Activated CD8-positive, alpha-beta T cell treated with anti-CD3 and anti-CD28 coated beads, Interleukin-2, amount 10 ng/mL, durations not matched to agents 7 days and 5 days (primary cell): ENCODE data around the gene STAB1. TPM values are rescaled to one million over a fixed set of nuclear protein-coding genes. Genes with fewer than 3 reads are reported as not detected.

ENCODE experiments used
- ATAC-seq: fragments of 150-1000 bp; cut with Tn5 transposase; one replicate; pipeline ENCODE4 v1.10.0; 2021; ENCODE audit warnings: moderate library complexity
- CTCF ChIA-PET: fragments of 350-600 bp; sonication (Branson Sonifier 250); formaldehyde crosslinking; loops from one replicate; lab custom pipeline; 2021; ENCODE audit warnings: antibody characterized with exemption; lab: Charles Lee
- POLR2A ChIA-PET: fragments of 350-600 bp; sonication (Branson Sonifier 250); formaldehyde crosslinking; loops from one replicate; lab custom pipeline; 2021; ENCODE audit warnings: antibody characterized with exemption; lab: Charles Lee
- DNase-seq: peaks from one replicate; pipeline ENCODE4 v3.0.0-alpha.2; 2020
- H3K27ac Mint-ChIP-seq: one replicate; pipeline ENCODE4 v1.8.0; 2021; ENCODE audit warnings: mild to moderate bottlenecking, mixed read lengths
- H3K27me3 Mint-ChIP-seq: one replicate; pipeline ENCODE4 v1.8.0; 2021; ENCODE audit warnings: low read depth, mixed read lengths
- H3K36me3 Mint-ChIP-seq: one replicate; pipeline ENCODE4 v1.8.0; 2021; ENCODE audit warnings: low read depth, mixed read lengths
- H3K4me1 Mint-ChIP-seq: one replicate; pipeline ENCODE4 v1.8.0; 2021; ENCODE audit warnings: low read depth, mixed read lengths
- H3K4me3 Mint-ChIP-seq: one replicate; pipeline ENCODE4 v1.8.0; 2021; ENCODE audit warnings: mild to moderate bottlenecking, mixed read lengths
- H3K9me3 Mint-ChIP-seq: one replicate; pipeline ENCODE4 v1.8.0; 2022; ENCODE audit warnings: mixed read lengths; ENCODE audit not compliant: insufficient read depth
- total RNA-seq, 2 experiments: library from RNA; stranded (reverse); gene quantifications; one replicate each; pipeline ENCODE4 v1.2.3, GENCODE V29; 2021

STAB1 gene
- total RNA-seq, 2 experiments from 2014 or later = 0.05 TPM; not detected in 1

DNA sequence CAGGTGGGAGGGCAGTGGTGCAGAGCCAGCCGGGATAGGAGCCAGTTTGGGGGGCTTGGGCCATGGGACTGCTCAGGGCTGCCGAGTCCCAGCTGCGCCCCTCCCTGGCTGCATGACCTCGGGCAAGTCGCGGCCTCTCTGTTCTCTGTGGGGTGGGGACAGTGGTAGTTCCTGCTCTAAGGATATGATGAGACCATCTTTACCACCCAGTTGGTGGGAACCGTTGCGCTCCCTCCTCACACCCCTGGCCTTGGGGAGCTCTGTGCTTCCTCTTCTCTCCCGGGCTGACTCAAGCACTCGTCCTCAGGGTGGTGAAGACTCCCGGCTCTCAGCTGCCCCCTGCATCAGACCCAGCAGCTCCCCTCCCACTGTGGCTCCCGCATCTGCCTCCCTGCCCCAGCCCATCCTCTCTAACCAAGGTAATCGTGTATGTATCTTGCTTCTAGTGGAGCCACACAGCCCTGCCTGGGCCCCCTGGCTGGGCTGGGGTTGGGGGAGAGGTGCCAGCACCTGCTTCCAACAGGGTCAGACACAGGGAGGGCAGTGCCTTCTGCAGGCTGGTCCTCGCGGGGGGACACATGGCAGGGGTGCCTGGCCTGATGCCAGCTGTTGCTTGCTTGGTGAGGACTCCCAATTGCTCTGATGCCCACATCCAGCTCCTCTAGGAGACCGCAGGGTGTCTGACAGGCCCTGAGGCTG lies 15.1 kb upstream of the STAB1 start:
- H3K4me3 Mint-ChIP-seq = no peak overlapping the region
- H3K27ac Mint-ChIP-seq = no peak overlapping the region
- H3K4me1 Mint-ChIP-seq = no peaks in the 10 kb centered on the region
- no peak for DNase-seq
- H3K27me3 Mint-ChIP-seq = no peaks in the 10 kb centered on the region
- no peak for ATAC-seq
- no peaks in the 10 kb centered on the region for H3K9me3 Mint-ChIP-seq
- CTCF ChIA-PET = no interaction called here
- POLR2A ChIA-PET = interaction anchor here (0.8 kb wide), 1 partner anchor 15 kb away, joined by 4 read pairs; the partner anchor contains the start of gene STAB1
- peaks cover 42% of the 10 kb centered on the region for H3K36me3 Mint-ChIP-seq

DNA sequence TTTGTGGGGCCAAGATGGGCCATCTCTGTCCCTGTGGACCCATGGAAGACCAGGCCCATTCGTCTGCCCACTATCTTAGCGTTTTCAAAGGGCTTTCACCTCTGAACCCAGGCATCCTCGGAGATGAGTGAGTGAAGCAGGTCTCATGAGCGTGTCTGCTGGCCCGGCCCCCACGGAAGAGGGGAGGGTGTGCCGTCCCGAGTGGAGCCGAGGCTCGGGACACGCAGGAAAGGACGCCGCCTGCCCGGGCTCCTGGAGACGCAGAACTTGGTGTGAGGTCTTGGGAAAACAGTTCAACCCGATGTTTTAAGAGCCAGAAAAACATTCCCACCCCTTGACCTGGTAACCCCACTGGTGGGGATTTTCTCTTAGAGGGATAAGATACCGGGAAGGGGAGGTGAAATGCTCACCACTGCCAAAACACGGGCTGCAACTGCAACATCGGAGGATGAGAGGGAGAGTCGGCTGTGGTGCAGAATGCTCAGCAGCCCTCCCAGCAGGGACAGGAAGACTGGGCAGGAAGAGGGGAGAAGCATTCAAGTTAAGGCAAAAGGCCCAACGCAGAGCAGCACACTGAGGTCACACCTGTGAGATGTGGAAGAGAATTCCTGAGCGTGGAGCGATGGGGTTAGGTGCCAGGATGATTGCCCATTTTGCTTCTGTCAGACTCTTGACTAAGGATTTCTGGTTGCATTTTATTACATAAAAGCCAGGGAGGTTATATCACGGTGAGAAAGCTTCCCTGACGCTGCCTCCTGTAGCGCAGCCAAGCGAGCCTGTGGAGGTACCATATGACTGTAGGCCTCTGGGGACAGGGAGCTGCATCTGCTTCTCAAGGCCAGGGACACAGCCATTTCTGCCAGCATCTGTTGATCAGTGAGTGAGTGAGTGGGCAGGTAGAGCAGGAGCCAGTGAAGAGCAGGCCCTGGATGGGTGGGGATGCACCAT lies 14.1 kb upstream of the STAB1 start:
- DNase-seq (no peak), ATAC-seq (no peak)
- ChIA-PET POLR2A (no interaction called here), CTCF (no interaction called here)
- Mint-ChIP-seq H3K9me3 (no peaks in the 10 kb centered on the region), H3K36me3 (peaks cover 37% of the 10 kb centered on the region), H3K27me3 (no peaks in the 10 kb centered on the region), H3K4me1 (no peaks in the 10 kb centered on the region), H3K27ac (peak overlapping the region; percentile 37), H3K4me3 (no peak overlapping the region)

GRCh38 chr3:52481819-52482521 lies 13.2 kb upstream of the STAB1 start:
- ATAC-seq (no peak), DNase-seq (no peak)
- H3K9me3 Mint-ChIP-seq = no peaks in the 10 kb centered on the region
- no peaks in the 10 kb centered on the region for H3K4me1 Mint-ChIP-seq
- ChIA-PET CTCF (interaction anchor here (0.8 to 1.8 kb wide), 3 partner anchors 8 to 34 kb away, joined by 3 to 5 read pairs (median 3); no protein-coding TSS in a partner anchor), POLR2A (interaction anchor here (0.6 kb wide), 1 partner anchor 12 kb away, joined by 3 read pairs; no protein-coding TSS in a partner anchor)
- no peak overlapping the region for H3K4me3 Mint-ChIP-seq
- H3K27ac Mint-ChIP-seq = no peak overlapping the region
- H3K36me3 Mint-ChIP-seq = peaks cover 32% of the 10 kb centered on the region
- H3K27me3 Mint-ChIP-seq = no peaks in the 10 kb centered on the region

- Mint-ChIP-seq H3K27me3 (no peaks in the 10 kb centered on the region), H3K36me3 (peaks cover 36% of the 10 kb centered on the region), H3K4me3 (no peak overlapping the region), H3K4me1 (no peaks in the 10 kb centered on the region), H3K9me3 (no peaks in the 10 kb centered on the region), H3K27ac (no peak overlapping the region)
- ATAC-seq (no peak), DNase-seq (no peak)
- ChIA-PET POLR2A (no interaction called here), CTCF (interaction anchor here (0.6 to 1.8 kb wide), 2 partner anchors 11 to 12 kb away, joined by 3 to 5 read pairs; partner anchors contain the start of gene STAB1)
These were observed 12.1 kb upstream of the STAB1 start for GRCh38 chr3:52483081-52483480.

DNA sequence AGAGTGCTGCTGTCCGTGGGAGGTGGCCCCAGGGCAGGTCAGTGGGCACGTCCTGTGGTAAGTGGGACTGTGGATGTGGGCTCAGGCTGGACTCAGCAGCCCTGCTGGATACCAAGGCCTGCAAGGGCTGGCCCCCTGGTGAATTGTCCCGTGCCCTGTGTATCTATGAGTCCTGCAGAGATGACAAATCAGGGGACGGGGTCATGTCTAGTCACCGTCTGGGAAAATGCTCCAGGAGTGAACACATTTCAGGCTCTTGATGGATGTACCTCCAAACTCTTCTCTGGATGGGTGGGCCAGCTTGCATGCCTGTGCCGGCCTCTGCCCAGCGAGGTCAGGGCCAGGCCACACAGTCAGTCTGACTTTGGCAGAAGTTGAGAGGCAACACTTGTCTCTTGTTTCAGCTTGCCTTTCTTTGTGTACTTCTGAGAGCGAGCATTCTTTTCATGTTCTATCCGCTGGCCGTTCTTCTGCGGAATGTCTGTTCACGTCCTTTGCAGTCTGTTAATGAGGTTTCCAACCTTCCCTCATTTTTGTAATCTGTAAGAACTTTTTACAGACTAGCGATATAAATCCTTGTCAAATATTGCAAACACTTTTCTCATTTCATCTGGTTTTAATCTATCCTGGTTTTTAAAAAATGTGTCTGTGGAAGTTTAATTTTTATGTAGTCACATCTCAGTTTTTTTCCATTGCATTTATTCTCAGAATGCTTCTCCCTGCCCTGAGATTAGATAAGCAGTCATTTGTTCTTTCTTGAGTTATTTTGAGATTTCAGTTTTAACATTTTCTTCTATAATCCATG lies 11.4 kb upstream of the STAB1 start:
- no peaks in the 10 kb centered on the region for H3K27me3 Mint-ChIP-seq
- no peak overlapping the region for H3K27ac Mint-ChIP-seq
- ATAC-seq (no peak), DNase-seq (no peak)
- no peak overlapping the region for H3K4me3 Mint-ChIP-seq
- ChIA-PET CTCF (interaction anchor here (1.8 kb wide), 1 partner anchor 12 kb away, joined by 5 read pairs; no protein-coding TSS in a partner anchor), POLR2A (no interaction called here)
- no peaks in the 10 kb centered on the region for H3K4me1 Mint-ChIP-seq
- H3K9me3 Mint-ChIP-seq = no peaks in the 10 kb centered on the region
- H3K36me3 Mint-ChIP-seq = peaks cover 35% of the 10 kb centered on the region

GRCh38 chr3:52484680-52485461 lies 10.3 kb upstream of the STAB1 start:
- ChIA-PET POLR2A (no interaction called here), CTCF (no interaction called here)
- Mint-ChIP-seq H3K4me1 (no peaks in the 10 kb centered on the region), H3K4me3 (no peak overlapping the region), H3K27me3 (no peaks in the 10 kb centered on the region), H3K36me3 (peaks cover 26% of the 10 kb centered on the region), H3K9me3 (no peaks in the 10 kb centered on the region), H3K27ac (no peak overlapping the region)
- DNase-seq (no peak), ATAC-seq (no peak)

GRCh38 chr3:52487050-52487787 lies 7.9 kb upstream of the STAB1 start:
- H3K4me3 Mint-ChIP-seq = no peak overlapping the region
- DNase-seq (no peak), ATAC-seq (no peak)
- H3K4me1 Mint-ChIP-seq = no peaks in the 10 kb centered on the region
- H3K9me3 Mint-ChIP-seq = no peaks in the 10 kb centered on the region
- H3K36me3 Mint-ChIP-seq = peaks cover 18% of the 10 kb centered on the region
- POLR2A ChIA-PET = no interaction called here
- no peaks in the 10 kb centered on the region for H3K27me3 Mint-ChIP-seq
- no peak overlapping the region for H3K27ac Mint-ChIP-seq
- CTCF ChIA-PET = no interaction called here

GRCh38 chr3:52487788-52488691 lies 7.1 kb upstream of the STAB1 start:
- DNase-seq (no peak), ATAC-seq (no peak)
- H3K9me3 Mint-ChIP-seq = no peaks in the 10 kb centered on the region
- no peaks in the 10 kb centered on the region for H3K27me3 Mint-ChIP-seq
- H3K4me1 Mint-ChIP-seq = no peaks in the 10 kb centered on the region
- H3K27ac Mint-ChIP-seq = no peak overlapping the region
- ChIA-PET CTCF (interaction anchor here (1.5 kb wide), 1 partner anchor 42 kb away, joined by 5 read pairs; no protein-coding TSS in a partner anchor), POLR2A (interaction anchor here (0.8 kb wide), 1 partner anchor 10 kb away, joined by 3 read pairs; no protein-coding TSS in a partner anchor)
- H3K36me3 Mint-ChIP-seq = peaks cover 25% of the 10 kb centered on the region
- H3K4me3 Mint-ChIP-seq = no peak overlapping the region

GRCh38 chr3:52488746-52489145 lies 6.4 kb upstream of the STAB1 start:
- no peak for DNase-seq
- Mint-ChIP-seq H3K27ac (no peak overlapping the region), H3K27me3 (no peaks in the 10 kb centered on the region), H3K36me3 (peaks cover 25% of the 10 kb centered on the region), H3K4me1 (no peaks in the 10 kb centered on the region), H3K4me3 (no peak overlapping the region), H3K9me3 (no peaks in the 10 kb centered on the region)
- ChIA-PET POLR2A (interaction anchor here (0.8 kb wide), 1 partner anchor 9 kb away, joined by 3 read pairs; no protein-coding TSS in a partner anchor), CTCF (interaction anchor here (0.9 to 1.5 kb wide), 2 partner anchors 10 to 43 kb away, joined by 3 to 5 read pairs; no protein-coding TSS in a partner anchor)
- no peak for ATAC-seq
